Endothelial cell of umbilical vein (primary cell): ENCODE measurements around the gene DNAL1. TPM values are rescaled to one million over a fixed set of nuclear protein-coding genes. Genes with fewer than 3 reads are reported as not detected.

Experiments
- BruUV-seq: library from RNA; stranded (reverse); fragments of 400-500 nt; replicated peaks from 2 replicates; lab custom pipeline; 2021; lab: Mats Ljungman, UMichigan
- CTCF ChIA-PET: fragments of 300-600, 350-600 bp; sonication (Branson Sonifier 250); formaldehyde crosslinking; loops from one replicate; lab custom pipeline; 2021; ENCODE audit warnings: antibody characterized with exemption, inconsistent platforms; lab: Charles Lee
- POLR2A ChIA-PET: fragments of 300-600, 350-600 bp; sonication (Branson Sonifier 250); formaldehyde crosslinking; loops from one replicate; lab custom pipeline; 2021; ENCODE audit warnings: antibody characterized with exemption, inconsistent platforms; lab: Charles Lee
- DNase-seq: peaks from one replicate; pipeline ENCODE4 v3.0.0-alpha.2; 2011; ENCODE audit warnings: low read depth, low spot score
- FAIRE-seq: peaks from 2 replicates; lab custom pipeline; 2011; peaks lifted over from hg19 to GRCh38; lab: Jason Lieb, UNC
- H2AFZ ChIP-seq: 2 replicates; pipeline ENCODE4 v1.6.0; 2012; ENCODE audit warnings: low read depth, low read length, control low read depth, inconsistent platforms
- H3K27ac ChIP-seq: 2 replicates; pipeline ENCODE4 v1.5.1; 2011; ENCODE audit warnings: low read depth, mild to moderate bottlenecking, control low read depth, low read length, moderate library complexity; ENCODE audit not compliant: insufficient read depth
- H3K27me3 ChIP-seq, 2 experiments: 2 replicates each; pipeline versions ENCODE4 v1.6.0 to v1.6.1; 2011; ENCODE audit warnings: low read length in 2 of 2, mixed read lengths in 1 of 2; ENCODE audit not compliant: control insufficient read depth in 2 of 2, insufficient read depth in 2 of 2
- H3K36me3 ChIP-seq, 2 experiments: 2 replicates in 1 of 2; 3 replicates in 1 of 2; pipeline ENCODE4 v1.5.1; 2011; ENCODE audit warnings: low read length in 2 of 2, mild to moderate bottlenecking in 1 of 2, moderate library complexity in 1 of 2; ENCODE audit not compliant: control insufficient read depth in 2 of 2, insufficient read depth in 2 of 2; ENCODE audit errors: extremely low read depth in 1 of 2
- H3K4me1 ChIP-seq: 3 replicates; pipeline ENCODE4 v1.5.1; 2011; ENCODE audit warnings: mild to moderate bottlenecking, low read length; ENCODE audit not compliant: control insufficient read depth, insufficient read depth; ENCODE audit errors: extremely low read depth
- H3K4me2 ChIP-seq: 2 replicates; pipeline ENCODE4 v1.6.1; 2011; ENCODE audit warnings: low read length, control low read depth, mixed read lengths; ENCODE audit not compliant: insufficient read depth
- H3K4me3 ChIP-seq, 3 experiments: fragments of 200-600 bp in 1 of 3; sonication (generic), shearing (Covaris generic) in 1 of 3; replicated peaks in 1 of 3; 2 replicates each; pipeline ENCODE4 v1.5.1; 2011 to 2016; ENCODE audit warnings: control low read depth in 3 of 3, low read length in 3 of 3, mild to moderate bottlenecking in 2 of 3, inconsistent platforms in 1 of 3, low read depth in 1 of 3, moderate library complexity in 1 of 3; ENCODE audit not compliant: insufficient read depth in 1 of 3
- H3K79me2 ChIP-seq: 2 replicates; pipeline ENCODE4 v1.6.0; 2012; ENCODE audit warnings: low read length, inconsistent platforms; ENCODE audit not compliant: control insufficient read depth, insufficient read depth
- H3K9ac ChIP-seq: replicated peaks from 2 replicates; pipeline ENCODE3; 2011; ENCODE audit warnings: low read length, control low read depth; ENCODE audit not compliant: insufficient read depth; ENCODE audit errors: extremely low read depth
- H3K9me1 ChIP-seq: replicated peaks from 3 replicates; pipeline ENCODE4 v1.6.0; 2011; ENCODE audit warnings: mild to moderate bottlenecking, low read length; ENCODE audit not compliant: control insufficient read depth, insufficient read depth; ENCODE audit errors: extremely low read depth
- H3K9me3 ChIP-seq: replicated peaks from 2 replicates; pipeline ENCODE4 v1.5.1; 2012; ENCODE audit warnings: low read length, inconsistent platforms; ENCODE audit not compliant: control insufficient read depth, insufficient read depth
- H4K20me1 ChIP-seq: replicated peaks from 2 replicates; pipeline ENCODE3; 2011; ENCODE audit warnings: mild to moderate bottlenecking, low read length; ENCODE audit not compliant: control insufficient read depth, insufficient read depth; ENCODE audit errors: extremely low read depth
- EZH2 ChIP-seq: IDR thresholded peaks from 2 replicates; pipeline ENCODE4 v1.6.1; 2012; ENCODE audit warnings: borderline replicate concordance, low read depth, mild to moderate bottlenecking, moderate library complexity, low read length, inconsistent platforms; ENCODE audit not compliant: severe bottlenecking
- FOS ChIP-seq: IDR thresholded peaks from 2 replicates; pipeline ENCODE4 v1.6.1; 2011; ENCODE audit warnings: mild to moderate bottlenecking, low read length, moderate library complexity, borderline replicate concordance; ENCODE audit not compliant: insufficient read depth
- GATA2 ChIP-seq: IDR thresholded peaks from 2 replicates; pipeline ENCODE4 v1.7.0; 2011; ENCODE audit warnings: low read depth, mild to moderate bottlenecking, moderate library complexity, mixed read lengths, low read length; ENCODE audit not compliant: insufficient read length, insufficient read depth
- JUN ChIP-seq: IDR thresholded peaks from 2 replicates; pipeline ENCODE4 v1.6.1; 2011; ENCODE audit warnings: borderline replicate concordance, low read depth; ENCODE audit not compliant: insufficient read length, insufficient read depth
- MYC ChIP-seq: IDR thresholded peaks from one replicate; pipeline ENCODE4 v1.6.1; 2011; ENCODE audit warnings: mild to moderate bottlenecking, low read depth, low read length
- POLR2A ChIP-seq: IDR thresholded peaks from 2 replicates; pipeline ENCODE4 v1.6.1; 2012; ENCODE audit warnings: low read depth, mild to moderate bottlenecking, control low read depth, low read length
- POLR2AphosphoS5 ChIP-seq: IDR thresholded peaks from 2 replicates; pipeline ENCODE4 v1.6.1; 2012; ENCODE audit warnings: low read depth, mild to moderate bottlenecking, control low read depth, low read length, moderate library complexity; ENCODE audit not compliant: insufficient read depth
- dilution Hi-C: fragments of 300-500 bp; cut with MboI; formaldehyde crosslinking; loops from one replicate; pipeline ENCODE4 v1.15.0; 2019; ENCODE audit warnings: low sequenced_read_pairs; ENCODE audit not compliant: extremely low pct_ligation_motif_present
- intact Hi-C: fragments of 100-400 bp; cut with micrococcal nuclease; formaldehyde crosslinking; loops from one replicate; pipeline ENCODE4 v1.10.0; 2022
- polyA plus RNA-seq, 4 experiments: library from polyadenylated mRNA; depleted of rRNA in 3 of 4; stranded (reverse) in 3 of 4; unstranded in 1 of 4; fragments of >200 nt; gene quantifications; 2 replicates each; pipeline versions ENCODE4 v1.2.1 to v1.2.3, GENCODE V29; 2011 to 2012; ENCODE audit warnings: missing spikeins in 1 of 4
- total RNA-seq: library from RNA; stranded (reverse); gene quantifications from 2 replicates; pipeline ENCODE4 v1.2.3, GENCODE V29; 2021
- TF ChIP-seq, protein P1 (sequence below), 2 donors: IDR thresholded peaks; 1 replicate in 1 of 2; 2 replicates in 1 of 2; pipeline ENCODE4 v1.5.1; 2011; ENCODE audit warnings: low read length in 2 of 2, mild to moderate bottlenecking in 2 of 2, moderate library complexity in 2 of 2, control low read depth in 1 of 2, inconsistent platforms in 1 of 2, low read depth in 1 of 2; ENCODE audit not compliant: insufficient read depth in 1 of 2; ENCODE audit errors: extremely low read depth in 1 of 2
- TF ChIP-seq, protein P2 (sequence below): IDR thresholded peaks from 2 replicates; pipeline ENCODE4 v1.6.1; 2011; ENCODE audit not compliant: insufficient read depth, insufficient read length

The DNAL1 gene
- total and polyA plus RNA-seq, 2 donors (not counting 3 experiments of a cell fraction or from before 2014, with no cell fraction given) = 2.4 to 15.3 TPM

DNA sequence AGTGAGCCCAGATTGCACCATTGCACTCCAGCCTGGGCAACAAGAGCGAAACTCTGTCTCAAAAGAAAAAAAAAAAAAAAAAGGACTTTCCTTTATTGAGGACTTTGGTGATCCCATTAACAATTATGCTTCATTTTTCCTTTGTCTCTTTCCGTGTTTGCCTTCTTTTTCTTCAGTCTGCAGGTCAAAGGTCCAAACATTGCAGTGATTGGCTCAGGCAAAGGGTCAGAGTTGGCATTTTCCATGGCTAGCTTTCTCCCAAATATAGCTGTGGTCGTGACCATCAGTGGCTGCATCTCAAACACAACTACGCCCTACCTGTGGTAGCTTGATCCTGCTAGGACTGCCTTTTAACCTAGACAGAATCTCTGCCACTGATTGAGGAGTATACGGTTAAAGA lies 7.0 kb upstream of the DNAL1 start:
- intact Hi-C loops = no loop called here
- dilution Hi-C loops = no loop called here
- no peak for DNase-seq
- no peak overlapping the region for H3K27ac ChIP-seq
- H4K20me1 ChIP-seq = no peaks in the 10 kb centered on the region
- no peak for TF ChIP-seq POLR2A
- no peak for TF ChIP-seq MYC
- no peak for TF ChIP-seq FOS
- TF ChIP-seq, protein P1, sequence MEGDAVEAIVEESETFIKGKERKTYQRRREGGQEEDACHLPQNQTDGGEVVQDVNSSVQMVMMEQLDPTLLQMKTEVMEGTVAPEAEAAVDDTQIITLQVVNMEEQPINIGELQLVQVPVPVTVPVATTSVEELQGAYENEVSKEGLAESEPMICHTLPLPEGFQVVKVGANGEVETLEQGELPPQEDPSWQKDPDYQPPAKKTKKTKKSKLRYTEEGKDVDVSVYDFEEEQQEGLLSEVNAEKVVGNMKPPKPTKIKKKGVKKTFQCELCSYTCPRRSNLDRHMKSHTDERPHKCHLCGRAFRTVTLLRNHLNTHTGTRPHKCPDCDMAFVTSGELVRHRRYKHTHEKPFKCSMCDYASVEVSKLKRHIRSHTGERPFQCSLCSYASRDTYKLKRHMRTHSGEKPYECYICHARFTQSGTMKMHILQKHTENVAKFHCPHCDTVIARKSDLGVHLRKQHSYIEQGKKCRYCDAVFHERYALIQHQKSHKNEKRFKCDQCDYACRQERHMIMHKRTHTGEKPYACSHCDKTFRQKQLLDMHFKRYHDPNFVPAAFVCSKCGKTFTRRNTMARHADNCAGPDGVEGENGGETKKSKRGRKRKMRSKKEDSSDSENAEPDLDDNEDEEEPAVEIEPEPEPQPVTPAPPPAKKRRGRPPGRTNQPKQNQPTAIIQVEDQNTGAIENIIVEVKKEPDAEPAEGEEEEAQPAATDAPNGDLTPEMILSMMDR (IDR thresholded peaks at IDR 0.05; ENCODE audit: extremely low read depth in 1 of 2, insufficient read depth in 1 of 2, low read depth in 1 of 2, low read length in 2 of 2) = no peak
- no peak for TF ChIP-seq JUN
- no peak for TF ChIP-seq POLR2AphosphoS5
- TF ChIP-seq EZH2 = no peak
- TF ChIP-seq, protein P2, sequence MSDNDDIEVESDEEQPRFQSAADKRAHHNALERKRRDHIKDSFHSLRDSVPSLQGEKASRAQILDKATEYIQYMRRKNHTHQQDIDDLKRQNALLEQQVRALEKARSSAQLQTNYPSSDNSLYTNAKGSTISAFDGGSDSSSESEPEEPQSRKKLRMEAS = no peak
- no peak for TF ChIP-seq GATA2
- H3K4me2 ChIP-seq = no peak overlapping the region
- no TSS peak for BruUV-seq
- POLR2A ChIA-PET = no interaction called here
- no peak overlapping the region for H3K9ac ChIP-seq
- H3K4me1 ChIP-seq = peaks cover 9% of the 10 kb centered on the region
- H3K36me3 ChIP-seq = no peaks in the 10 kb centered on the region
- no peak overlapping the region for H2AFZ ChIP-seq
- no peaks in the 10 kb centered on the region for H3K9me1 ChIP-seq
- CTCF ChIA-PET = interaction anchor here (0.7 to 0.8 kb wide), 2 partner anchors 59 to 129 kb away, joined by 3 to 4 read pairs; no protein-coding TSS in a partner anchor
- H3K4me3 ChIP-seq = no peak overlapping the region
- FAIRE-seq = no peak
- H3K27me3 ChIP-seq = no peaks in the 10 kb centered on the region
- no peaks in the 10 kb centered on the region for H3K9me3 ChIP-seq
- H3K79me2 ChIP-seq = no peaks in the 10 kb centered on the region
